H1 (cell line): ENCODE measurements around the gene ZNF407. TPM values are rescaled to one million over a fixed set of nuclear protein-coding genes. Genes with fewer than 3 reads are reported as not detected.

Experiments used
- BRCA1 ChIP-seq: IDR thresholded peaks from 2 replicates; pipeline ENCODE4 v1.6.1; 2012; ENCODE audit warnings: low read depth, low read length, improper control_type of control experiment
- CBX5 ChIP-seq: fragments of 300-800, 300-1000 bp; sonication (generic); IDR thresholded peaks from 2 replicates; pipeline ENCODE4 v1.7.1; 2016; ENCODE audit warnings: antibody characterized with exemption, low read length, low read depth
- GABPA ChIP-seq: IDR thresholded peaks from 2 replicates; pipeline ENCODE4 v1.6.1; 2011; ENCODE audit warnings: mild to moderate bottlenecking, low read length, moderate library complexity, borderline replicate concordance; ENCODE audit not compliant: insufficient read depth
- NRF1 ChIP-seq: IDR thresholded peaks from 2 replicates; pipeline ENCODE4 v1.6.1; 2011; ENCODE audit warnings: mild to moderate bottlenecking, low read depth, low read length, improper control_type of control experiment
- RBBP5 ChIP-seq: IDR thresholded peaks from 2 replicates; pipeline ENCODE4 v1.7.1; 2012; ENCODE audit warnings: low read depth, mild to moderate bottlenecking, inconsistent platforms, low read length, moderate library complexity, borderline replicate concordance
- polyA plus RNA-seq, 7 experiments: library from polyadenylated mRNA; depleted of rRNA in 3 of 7; stranded (reverse) in 5 of 7; unstranded in 2 of 7; fragments of >200 nt in 5 of 7; fragments of 200-250 nt in 2 of 7; gene quantifications; 1 replicate in 5 of 7; 2 replicates in 1 of 7; 4 replicates in 1 of 7; pipeline versions ENCODE4 v1.2.1 to v1.2.3, GENCODE V29; 2011 to 2013; ENCODE audit warnings: missing spikeins in 2 of 7, mixed read lengths in 2 of 7
- total RNA-seq: library from RNA; stranded (reverse); fragmentation: NEBNext Ultra II Directional; extraction: Animal tissue kit (Norgen Biotek cat#: 25700); gene quantifications from 2 replicates; pipeline ENCODE4 v1.2.1, GENCODE V29; 2021

ZNF407 gene
- total and polyA plus RNA-seq, 2 of the 8 experiments (the other 6 are each of a cell fraction or from before 2014, with no cell fraction given), result 1.5 to 6.8 TPM

DNA sequence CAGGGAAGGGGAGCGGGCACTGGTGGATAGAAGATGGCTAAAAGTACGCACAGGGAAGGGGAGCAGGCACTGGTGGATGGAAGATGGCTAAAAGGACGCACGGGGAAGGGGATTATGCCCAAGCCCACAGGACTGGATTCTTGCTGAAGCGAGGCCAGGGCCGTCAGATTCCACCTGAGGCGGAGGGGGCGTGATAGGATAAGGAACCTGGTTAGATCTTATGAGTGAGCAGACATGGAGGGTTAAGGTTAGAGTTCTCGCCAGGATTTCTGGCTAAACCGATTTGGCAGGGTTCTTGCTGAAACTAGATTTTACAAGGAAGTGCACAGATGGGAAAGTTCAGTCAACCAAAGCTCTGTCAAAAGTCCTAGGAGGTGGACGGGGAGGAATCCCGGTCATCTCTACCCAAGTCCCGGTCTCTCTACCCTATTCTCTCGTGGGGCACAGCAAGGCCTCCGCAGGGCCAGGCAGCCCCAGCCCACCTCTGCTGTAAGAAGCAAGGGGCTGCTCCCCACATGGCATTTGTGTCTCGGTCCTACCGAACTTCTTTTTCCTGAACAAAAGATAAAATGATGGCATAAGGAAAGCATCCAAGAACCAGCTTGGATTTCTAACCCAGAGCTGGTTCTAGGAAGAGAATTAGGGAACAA is 470.5 kb downstream of the ZNF407 start (continued):
- no peak for TF ChIP-seq GABPA
- no peak for TF ChIP-seq CBX5
- no peak for TF ChIP-seq RBBP5
- TF ChIP-seq NRF1, result no peak
- no peak for TF ChIP-seq BRCA1
